ENCODE data around the gene HEXIM1. TPM values are rescaled to one million over a fixed set of nuclear protein-coding genes. Genes with fewer than 3 reads are reported as not detected.

HEXIM1 gene
- total and polyA plus RNA-seq, 4 donors: 40.8 to 64.0 (median 55.7) TPM

DNA sequence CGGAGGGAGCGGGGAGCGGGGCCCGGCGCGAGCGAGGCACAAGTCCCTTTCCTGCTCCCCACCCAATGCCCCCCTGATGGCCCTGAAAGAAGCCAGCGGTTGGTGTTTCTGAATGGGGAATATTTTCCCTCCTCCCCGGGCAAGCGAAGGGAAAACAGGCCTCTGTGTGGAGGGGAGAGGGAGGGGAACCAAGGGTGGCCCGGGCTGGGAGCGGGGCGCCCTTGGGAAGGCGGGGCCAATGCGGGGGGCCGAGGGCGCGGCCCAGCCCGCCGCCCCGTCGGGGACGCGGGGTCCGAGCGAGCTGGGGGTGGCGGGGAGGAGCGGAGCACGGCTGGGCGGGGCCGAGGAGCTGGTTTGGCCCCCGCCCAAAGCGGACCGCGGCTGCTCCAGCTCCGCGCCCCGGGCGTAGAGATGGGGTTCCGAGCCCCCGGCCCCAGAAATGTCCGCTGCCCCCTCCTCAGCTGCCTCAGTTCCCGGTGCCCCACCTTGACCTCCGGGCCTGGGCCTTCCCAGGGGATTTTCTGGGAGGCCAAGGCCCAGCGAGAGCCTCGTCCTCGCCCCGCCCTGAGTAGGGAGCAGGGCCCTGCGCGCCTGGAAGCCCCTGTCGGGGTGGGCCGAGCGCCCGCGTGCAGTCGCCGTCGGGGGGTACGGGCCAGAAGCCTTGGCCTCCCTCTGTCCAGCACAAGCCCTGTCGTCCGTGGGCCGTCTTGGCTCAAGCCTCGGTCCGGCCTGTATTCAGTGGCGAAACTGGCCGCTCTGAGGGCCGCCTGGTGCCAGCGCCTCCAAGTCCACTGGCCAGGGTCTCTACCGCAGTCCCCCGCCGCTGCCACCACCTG is 3.9 kb upstream of the HEXIM1 start:
- 5 to 6% methylated on average over 47 to 71 of the region's 71 CpGs for WGBS, 2 donors
- H3K4me3 ChIP-seq (ENCODE audit: low read length in 2 of 2): peak overlapping the region; percentile 11 to 45
- no peaks in the 10 kb centered on the region for H3K36me3 ChIP-seq (ENCODE audit: control insufficient read depth in 1 of 2, insufficient read depth in 2 of 2, low read length in 1 of 2)
- peaks cover 0 to 2% of the 10 kb centered on the region in 2 donors for H3K27me3 ChIP-seq (ENCODE audit: control insufficient read depth in 1 of 2, insufficient read depth in 2 of 2, low read length in 1 of 2)
- DNase-seq (peak; percentile 75 to 88), ATAC-seq (ENCODE audit: low FRiP score) (peak; percentile 1)
- no peaks in the 10 kb centered on the region for H3K9me3 ChIP-seq (ENCODE audit: control insufficient read depth, low read length)
- no peaks in the 10 kb centered on the region for H3K4me1 ChIP-seq (ENCODE audit: control insufficient read depth in 1 of 2, insufficient read depth in 2 of 2, low read length in 2 of 2)
- intact Hi-C loops (cut with DNase I): loop anchor here in 1 of 2 donors (10.0 kb wide), 1 partner anchor 170 kb away; the partner anchor contains the start of gene MAP3K14
- H3K27ac ChIP-seq (ENCODE audit: low read depth in 1 of 2, low read length in 2 of 2): peak overlapping the region; percentile 65 to 90

DNA sequence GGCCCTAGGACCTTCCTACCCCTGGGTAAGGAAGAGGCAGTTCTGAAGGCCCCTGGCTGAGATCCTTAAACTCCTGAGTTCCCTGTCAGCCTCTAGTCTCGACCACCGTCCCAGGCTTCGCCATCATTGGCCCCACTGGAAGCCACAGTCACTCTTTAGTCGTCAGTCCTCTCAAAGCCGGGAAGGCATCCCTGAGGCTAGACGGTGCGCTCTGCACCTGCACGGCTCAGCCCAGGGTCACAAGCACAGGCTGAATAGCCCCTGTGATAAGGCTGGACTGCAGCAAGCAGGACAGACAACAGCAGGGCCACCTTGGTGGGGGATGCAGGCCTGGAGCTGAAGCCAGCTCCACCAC is 3.3 kb upstream of the HEXIM1 start:
- H3K27ac ChIP-seq (ENCODE audit: low read depth in 1 of 2, low read length in 2 of 2): peak overlapping the region in 1 of 2 donors; percentile 65
- no peaks in the 10 kb centered on the region for H3K36me3 ChIP-seq (ENCODE audit: control insufficient read depth in 1 of 2, insufficient read depth in 2 of 2, low read length in 1 of 2)
- no peaks in the 10 kb centered on the region for H3K4me1 ChIP-seq (ENCODE audit: control insufficient read depth in 1 of 2, insufficient read depth in 2 of 2, low read length in 2 of 2)
- intact Hi-C loops (cut with DNase I): loop anchor here in 1 of 2 donors (10.0 kb wide), 1 partner anchor 170 kb away; the partner anchor contains the start of gene MAP3K14
- DNase-seq (no peak), ATAC-seq (ENCODE audit: low FRiP score) (no peak)
- no peak overlapping the region for H3K4me3 ChIP-seq (ENCODE audit: low read length in 2 of 2)
- H3K27me3 ChIP-seq (ENCODE audit: control insufficient read depth in 1 of 2, insufficient read depth in 2 of 2, low read length in 1 of 2): peaks cover 0 to 2% of the 10 kb centered on the region in 2 donors
- 65 to 70% methylated on average over 8 of the region's 8 CpGs for WGBS, 2 donors
- H3K9me3 ChIP-seq (ENCODE audit: control insufficient read depth, low read length): no peaks in the 10 kb centered on the region

DNA sequence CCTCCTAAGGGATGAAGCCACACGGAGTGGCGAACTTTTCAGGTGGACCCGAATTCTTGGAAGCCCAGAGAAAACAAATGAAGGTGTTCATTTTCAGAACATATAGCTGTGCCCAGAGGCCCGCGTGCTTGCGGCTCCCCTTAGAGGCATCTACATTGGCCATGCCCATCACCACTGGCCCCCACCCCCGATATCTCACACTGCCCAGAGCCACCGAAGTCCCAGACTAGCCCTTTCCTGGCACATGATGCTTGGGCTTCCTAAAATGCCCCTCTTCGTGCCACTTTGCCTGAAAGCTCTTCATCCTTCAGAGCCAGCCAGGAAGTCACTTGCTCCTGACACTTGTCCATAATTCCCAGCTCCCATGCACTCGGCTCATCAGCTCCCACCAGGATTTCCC is 2.1 kb upstream of the HEXIM1 start:
- Histone ChIP-seq H3K27ac (ENCODE audit: low read depth in 1 of 2, low read length in 2 of 2) (no peak overlapping the region), H3K4me3 (ENCODE audit: low read length in 2 of 2) (no peak overlapping the region), H3K9me3 (ENCODE audit: control insufficient read depth, low read length) (no peaks in the 10 kb centered on the region), H3K27me3 (ENCODE audit: control insufficient read depth in 1 of 2, insufficient read depth in 2 of 2, low read length in 1 of 2) (peaks cover 0 to 2% of the 10 kb centered on the region in 2 donors), H3K36me3 (ENCODE audit: control insufficient read depth in 1 of 2, insufficient read depth in 2 of 2, low read length in 1 of 2) (no peaks in the 10 kb centered on the region), H3K4me1 (ENCODE audit: control insufficient read depth in 1 of 2, insufficient read depth in 2 of 2, low read length in 2 of 2) (no peaks in the 10 kb centered on the region)
- 75 to 80% methylated on average over 10 of the region's 10 CpGs for WGBS, 2 donors
- intact Hi-C loops (cut with DNase I): loop anchor here in 1 of 2 donors (10.0 kb wide), 1 partner anchor 169 kb away; the partner anchor contains the start of gene MAP3K14
- ATAC-seq (ENCODE audit: low FRiP score): no peak
- DNase-seq: peak; percentile 47 to 70

GRCh38 chr17:45146592-45146889 is 1.7 kb upstream of the HEXIM1 start:
- intact Hi-C loops (cut with DNase I): loop anchor here in 1 of 2 donors (10.0 kb wide), 1 partner anchor 168 kb away; the partner anchor contains the start of gene MAP3K14
- no peak for DNase-seq
- H3K27ac ChIP-seq (ENCODE audit: low read depth in 1 of 2, low read length in 2 of 2): peak overlapping the region in 1 of 2 donors; percentile 72
- 52 to 54% methylated on average over 4 of the region's 4 CpGs for WGBS, 2 donors
- H3K27me3 ChIP-seq (ENCODE audit: control insufficient read depth in 1 of 2, insufficient read depth in 2 of 2, low read length in 1 of 2): peaks cover 0 to 2% of the 10 kb centered on the region in 2 donors
- H3K4me1 ChIP-seq (ENCODE audit: control insufficient read depth in 1 of 2, insufficient read depth in 2 of 2, low read length in 2 of 2): peaks cover 0 to 2% of the 10 kb centered on the region in 2 donors
- H3K9me3 ChIP-seq (ENCODE audit: control insufficient read depth, low read length): no peaks in the 10 kb centered on the region
- H3K36me3 ChIP-seq (ENCODE audit: control insufficient read depth in 1 of 2, insufficient read depth in 2 of 2, low read length in 1 of 2): no peaks in the 10 kb centered on the region
- no peak overlapping the region for H3K4me3 ChIP-seq (ENCODE audit: low read length in 2 of 2)
- no peak for ATAC-seq (ENCODE audit: low FRiP score)

- Histone ChIP-seq H3K4me3 (ENCODE audit: low read length in 2 of 2) (peak overlapping the region; percentile 49 to 83), H3K9me3 (ENCODE audit: control insufficient read depth, low read length) (no peaks in the 10 kb centered on the region), H3K4me1 (ENCODE audit: control insufficient read depth in 1 of 2, insufficient read depth in 2 of 2, low read length in 2 of 2) (peaks cover 0 to 2% of the 10 kb centered on the region in 2 donors), H3K27me3 (ENCODE audit: control insufficient read depth in 1 of 2, insufficient read depth in 2 of 2, low read length in 1 of 2) (peaks cover 0 to 2% of the 10 kb centered on the region in 2 donors), H3K27ac (ENCODE audit: low read depth in 1 of 2, low read length in 2 of 2) (peak overlapping the region; percentile 78 to 85), H3K36me3 (ENCODE audit: control insufficient read depth in 1 of 2, insufficient read depth in 2 of 2, low read length in 1 of 2) (no peaks in the 10 kb centered on the region)
- intact Hi-C loops (cut with DNase I): loop anchor here in 1 of 2 donors (10.0 kb wide), 1 partner anchor 168 kb away; the partner anchor contains the start of gene MAP3K14
- peak; percentile 7 for ATAC-seq (ENCODE audit: low FRiP score)
- peak; percentile 63 to 86 for DNase-seq
- 6% methylated on average over 25 to 29 of the region's 29 CpGs for WGBS, 2 donors
Observed at GRCh38 chr17:45146890-45147580, 1.2 kb upstream of the HEXIM1 start.

GRCh38 chr17:45147581-45148182 is 593 bp upstream of the HEXIM1 start:
- intact Hi-C loops (cut with DNase I): loop anchor here in 1 of 2 donors (1.0 to 10.0 kb wide), 4 partner anchors 14 to 167 kb away; partner anchors contain the start of genes HEXIM2 and MAP3K14
- H3K9me3 ChIP-seq (ENCODE audit: control insufficient read depth, low read length): no peaks in the 10 kb centered on the region
- peak; percentile 89 to 93 for DNase-seq
- 0% methylated on average over 38 of the region's 38 CpGs for WGBS, 2 donors
- ATAC-seq (ENCODE audit: low FRiP score): peak; percentile 67
- H3K4me1 ChIP-seq (ENCODE audit: control insufficient read depth in 1 of 2, insufficient read depth in 2 of 2, low read length in 2 of 2): peaks cover 0 to 2% of the 10 kb centered on the region in 2 donors
- peaks cover 0 to 2% of the 10 kb centered on the region in 2 donors for H3K27me3 ChIP-seq (ENCODE audit: control insufficient read depth in 1 of 2, insufficient read depth in 2 of 2, low read length in 1 of 2)
- H3K27ac ChIP-seq (ENCODE audit: low read depth in 1 of 2, low read length in 2 of 2): peak overlapping the region; percentile 78 to 85
- H3K36me3 ChIP-seq (ENCODE audit: control insufficient read depth in 1 of 2, insufficient read depth in 2 of 2, low read length in 1 of 2): no peaks in the 10 kb centered on the region
- H3K4me3 ChIP-seq (ENCODE audit: low read length in 2 of 2): peak overlapping the region; percentile 49 to 83

- intact Hi-C loops (cut with DNase I): loop anchor here in 1 of 2 donors (2.0 to 10.0 kb wide), 3 partner anchors 24 to 166 kb away; partner anchors contain the start of gene MAP3K14
- Histone ChIP-seq H3K4me3 (ENCODE audit: low read length in 2 of 2) (peak overlapping the region; percentile 60 to 64), H3K4me1 (ENCODE audit: control insufficient read depth in 1 of 2, insufficient read depth in 2 of 2, low read length in 2 of 2) (peaks cover 0 to 2% of the 10 kb centered on the region in 2 donors), H3K9me3 (ENCODE audit: control insufficient read depth, low read length) (no peaks in the 10 kb centered on the region), H3K27ac (ENCODE audit: low read depth in 1 of 2, low read length in 2 of 2) (peak overlapping the region; percentile 71 to 94), H3K36me3 (ENCODE audit: control insufficient read depth in 1 of 2, insufficient read depth in 2 of 2, low read length in 1 of 2) (no peaks in the 10 kb centered on the region), H3K27me3 (ENCODE audit: control insufficient read depth in 1 of 2, insufficient read depth in 2 of 2, low read length in 1 of 2) (peaks cover 0 to 2% of the 10 kb centered on the region in 2 donors)
- 0% methylated on average over 32 of the region's 32 CpGs for WGBS, 2 donors
- peak; percentile 81 for ATAC-seq (ENCODE audit: low FRiP score)
- peak; percentile 92 to 96 for DNase-seq
Observed at GRCh38 chr17:45149037-45149668, 878 bp downstream of the HEXIM1 start.
